Measurements from ENCODE around the gene UFC1.
A peak's percentile ranks its signal among the peaks of the same experiment; 100 is the strongest.

The UFC1 gene

DNA sequence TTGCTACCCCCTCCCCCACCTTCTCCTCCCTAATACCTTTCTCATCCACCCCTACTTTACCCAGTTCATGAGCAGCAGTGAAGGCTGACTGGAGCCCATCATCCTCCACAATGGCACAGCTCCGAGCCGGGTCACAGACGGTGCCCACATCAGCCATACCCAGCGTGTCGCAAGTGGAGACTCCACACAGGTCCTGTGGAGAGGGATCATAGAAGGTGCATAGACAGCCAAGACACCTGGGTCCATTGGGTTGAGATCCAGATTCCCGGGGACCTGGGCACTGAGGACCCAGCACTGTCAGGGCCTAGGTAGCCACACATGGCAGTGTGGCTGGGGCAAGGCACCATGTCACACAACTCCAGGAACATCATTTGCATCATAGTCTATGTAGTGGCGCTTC is 42.3 kb downstream of the UFC1 start:
- DNase-seq: no peak

DNA sequence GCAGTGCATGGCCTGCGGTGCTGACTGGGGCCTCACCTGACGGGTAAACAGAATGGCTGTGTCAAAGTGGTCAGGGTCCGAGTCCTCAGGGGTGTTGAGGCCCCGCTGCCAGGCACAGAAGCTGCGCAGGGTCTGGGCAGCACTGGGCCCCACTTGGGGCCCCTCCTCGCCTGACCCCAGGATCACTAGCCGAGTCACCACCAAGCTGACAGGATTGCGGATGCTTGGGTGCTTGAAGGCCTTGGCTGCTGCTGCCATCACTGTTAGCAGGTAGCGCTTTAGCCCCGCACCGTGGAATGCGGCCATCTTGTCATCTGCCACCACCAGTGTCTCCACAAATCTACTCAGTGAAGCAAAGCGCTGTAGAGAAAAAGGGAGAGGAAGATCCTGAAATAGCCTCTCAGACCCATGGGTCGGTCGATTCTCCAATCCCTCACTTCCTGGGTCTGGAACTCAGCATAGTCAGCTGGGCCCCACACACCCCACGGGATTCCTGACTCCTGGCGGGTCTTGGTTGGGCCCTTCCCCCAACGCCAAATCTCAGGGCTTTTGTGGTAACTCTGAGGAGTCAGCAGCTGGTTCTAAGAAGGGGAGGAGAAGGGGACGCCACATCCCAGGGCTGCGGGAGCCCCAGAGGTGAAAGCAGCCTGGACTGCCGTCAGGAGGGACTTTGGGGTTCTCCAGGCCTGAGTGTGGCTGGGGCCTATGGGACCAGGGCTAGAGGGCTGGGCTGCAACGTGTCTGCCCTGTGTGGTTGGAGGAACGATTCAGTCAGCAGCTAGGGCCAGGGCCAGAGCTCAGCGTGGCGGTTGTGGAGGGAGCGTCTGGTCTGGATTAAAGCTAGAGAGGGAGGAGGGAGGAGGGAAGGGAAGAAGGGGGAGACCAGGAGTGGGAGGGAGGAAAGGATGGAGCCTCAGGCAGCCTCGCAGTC is 43.0 kb downstream of the UFC1 start:
- DNase-seq: peak; percentile 96

DNA sequence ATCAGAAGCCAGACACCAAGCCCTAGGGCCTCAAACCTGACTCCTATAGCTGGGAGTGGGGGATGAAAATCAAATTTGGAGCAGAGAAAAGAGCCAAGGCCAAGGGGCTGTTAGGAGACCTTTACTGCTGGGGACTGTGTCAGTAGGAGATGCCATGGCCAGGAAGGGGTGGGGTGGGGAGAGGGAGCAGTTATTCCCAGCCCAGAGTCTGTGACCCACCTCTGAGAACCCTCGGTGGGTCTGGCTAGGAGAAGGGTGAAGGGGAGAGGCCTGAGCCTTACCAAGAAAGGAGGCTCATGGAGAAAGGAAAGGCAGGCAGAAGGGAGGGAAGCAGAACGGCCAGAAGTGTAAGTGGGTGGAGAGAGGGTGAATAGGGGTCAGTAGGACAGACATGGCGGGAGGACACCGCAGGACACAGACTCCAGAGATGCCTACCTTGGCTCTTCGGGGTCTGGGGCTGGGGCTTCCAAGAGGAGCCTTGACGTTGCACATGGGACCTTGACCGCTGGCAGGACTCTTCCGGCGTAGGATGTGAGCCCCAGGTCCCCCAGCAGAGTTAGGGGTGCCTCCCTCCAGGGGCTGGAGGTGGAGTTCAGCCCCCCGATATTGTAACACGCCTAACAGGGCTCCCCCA is 43.9 kb downstream of the UFC1 start:
- DNase-seq: no peak

DNA sequence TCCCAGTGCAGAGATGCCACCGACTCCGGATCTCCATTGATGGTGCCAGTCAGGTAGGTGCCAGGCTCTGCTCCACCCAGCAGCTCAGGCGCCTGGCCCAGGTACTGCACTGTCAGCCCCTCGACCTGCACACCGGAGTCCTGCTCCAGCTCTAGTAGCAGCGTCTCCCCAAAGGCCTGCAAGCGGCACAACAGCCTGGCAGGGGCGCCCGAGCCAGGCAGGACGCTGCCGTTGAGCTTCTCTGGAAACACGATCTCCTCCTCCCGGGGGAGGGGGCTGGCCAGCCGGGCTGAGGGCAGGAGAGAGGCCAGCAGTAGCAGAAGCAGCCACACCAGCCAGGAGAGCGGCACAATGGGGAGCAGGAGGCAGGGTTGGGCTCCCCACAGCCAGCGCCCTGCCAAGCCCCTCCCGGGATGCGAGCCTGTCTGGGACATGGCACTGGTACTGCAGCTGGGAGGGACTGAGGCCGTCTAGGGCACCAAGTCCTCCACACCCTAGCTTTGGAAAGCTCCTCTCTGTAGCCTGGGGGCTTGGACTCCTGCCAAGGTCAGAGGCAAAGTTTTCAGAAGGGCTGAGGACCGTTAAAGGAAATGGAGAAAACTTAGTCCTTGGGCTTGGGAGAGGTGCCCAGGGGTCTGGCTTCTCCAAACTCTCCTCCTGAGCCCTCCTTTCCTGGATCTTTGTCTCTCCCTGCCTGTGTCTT is 44.6 kb downstream of the UFC1 start:
- peak; percentile 64 for DNase-seq

DNA sequence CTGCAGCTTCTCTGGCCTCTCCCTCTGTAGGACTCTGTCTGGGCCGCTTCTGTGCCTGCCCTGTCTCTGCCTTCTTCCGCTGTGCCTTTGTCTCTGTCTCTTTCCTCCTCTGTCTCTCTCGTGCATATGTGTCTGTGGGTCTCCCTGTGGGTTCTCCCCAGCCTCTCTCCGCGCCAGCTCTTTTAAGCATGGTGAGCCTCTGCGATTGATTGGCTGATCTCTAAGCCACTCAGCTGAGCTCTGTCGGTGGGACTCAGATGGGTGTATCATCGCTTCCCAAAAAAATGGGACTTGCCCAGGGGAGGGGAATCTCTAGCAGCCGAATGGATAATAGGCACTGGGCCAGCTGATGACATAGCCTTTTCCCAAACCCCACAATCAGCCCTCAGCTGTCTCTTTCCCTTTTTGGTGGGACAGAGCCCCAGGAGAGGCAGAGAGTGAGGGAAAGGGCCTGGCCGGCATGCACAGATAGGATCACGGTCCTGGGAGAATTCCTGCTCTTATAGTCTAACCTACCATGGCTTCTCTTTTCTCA is 45.2 kb downstream of the UFC1 start, which contains the start of gene ADAMTS4:
TSS of gene ADAMTS4 (minus strand) at position 158 of the 535 bp plus-strand sequence. CDS start 427 bp downstream, outside the sequence.
- peak; percentile 77 for DNase-seq

DNA sequence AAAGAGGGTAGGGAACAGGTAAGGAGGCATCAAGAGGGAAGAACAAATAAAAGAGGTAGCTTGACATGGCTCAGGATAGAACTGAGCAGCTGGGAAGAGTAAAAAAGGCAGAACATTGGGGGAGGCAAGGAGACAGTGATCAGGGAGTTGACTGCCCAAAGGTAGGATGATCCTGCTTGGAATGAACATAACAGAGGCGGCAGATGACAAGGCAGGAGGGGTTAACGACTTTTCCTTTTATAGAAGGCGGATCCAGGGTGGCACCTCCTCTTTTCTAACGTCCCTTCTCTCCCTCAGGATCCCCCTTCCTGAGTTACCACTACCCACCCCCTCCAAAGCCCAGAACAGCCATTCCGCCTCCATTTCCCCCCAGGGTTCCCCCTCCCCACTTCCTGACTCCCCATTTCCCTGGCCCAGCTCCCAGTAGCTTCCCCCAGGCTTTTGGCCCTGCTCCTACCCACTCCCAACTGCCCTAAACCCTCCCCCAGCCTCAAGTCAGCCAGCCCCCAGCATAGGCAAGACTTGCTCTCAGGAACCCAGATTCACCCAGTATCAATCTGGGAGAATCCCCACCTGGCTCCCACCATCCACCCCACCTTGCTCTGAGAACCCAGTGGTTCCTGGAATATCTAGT is 45.8 kb downstream of the UFC1 start:
- peak; percentile 26 for DNase-seq

DNA sequence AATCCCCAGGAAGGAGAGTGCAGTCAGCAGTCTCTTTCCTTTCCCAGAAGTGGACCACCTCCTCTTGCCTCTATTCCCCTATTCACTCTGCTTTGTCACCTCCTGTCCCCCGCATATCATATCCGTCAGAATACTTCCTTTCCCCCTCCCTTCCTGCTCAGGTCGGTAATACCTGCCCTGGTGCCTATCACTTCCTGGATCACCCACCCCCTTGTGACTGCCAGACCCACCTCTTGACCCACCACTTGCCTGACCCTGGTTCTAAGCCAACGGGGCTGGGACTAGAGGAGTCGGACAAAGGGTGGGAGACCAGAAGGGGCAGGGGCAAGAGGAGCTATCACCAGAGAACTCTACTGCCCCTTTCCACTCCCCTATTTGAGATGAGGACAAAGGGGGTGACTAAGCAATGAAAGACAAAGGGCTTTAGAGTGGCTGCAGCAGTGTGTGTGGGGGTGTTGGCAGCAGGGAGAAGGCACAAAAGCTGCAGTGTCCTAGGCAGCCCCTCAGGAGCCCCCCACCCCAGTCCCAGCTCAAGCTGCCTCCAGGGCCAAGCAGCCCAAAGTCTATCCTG is 46.7 kb downstream of the UFC1 start:
- no peak for DNase-seq

DNA sequence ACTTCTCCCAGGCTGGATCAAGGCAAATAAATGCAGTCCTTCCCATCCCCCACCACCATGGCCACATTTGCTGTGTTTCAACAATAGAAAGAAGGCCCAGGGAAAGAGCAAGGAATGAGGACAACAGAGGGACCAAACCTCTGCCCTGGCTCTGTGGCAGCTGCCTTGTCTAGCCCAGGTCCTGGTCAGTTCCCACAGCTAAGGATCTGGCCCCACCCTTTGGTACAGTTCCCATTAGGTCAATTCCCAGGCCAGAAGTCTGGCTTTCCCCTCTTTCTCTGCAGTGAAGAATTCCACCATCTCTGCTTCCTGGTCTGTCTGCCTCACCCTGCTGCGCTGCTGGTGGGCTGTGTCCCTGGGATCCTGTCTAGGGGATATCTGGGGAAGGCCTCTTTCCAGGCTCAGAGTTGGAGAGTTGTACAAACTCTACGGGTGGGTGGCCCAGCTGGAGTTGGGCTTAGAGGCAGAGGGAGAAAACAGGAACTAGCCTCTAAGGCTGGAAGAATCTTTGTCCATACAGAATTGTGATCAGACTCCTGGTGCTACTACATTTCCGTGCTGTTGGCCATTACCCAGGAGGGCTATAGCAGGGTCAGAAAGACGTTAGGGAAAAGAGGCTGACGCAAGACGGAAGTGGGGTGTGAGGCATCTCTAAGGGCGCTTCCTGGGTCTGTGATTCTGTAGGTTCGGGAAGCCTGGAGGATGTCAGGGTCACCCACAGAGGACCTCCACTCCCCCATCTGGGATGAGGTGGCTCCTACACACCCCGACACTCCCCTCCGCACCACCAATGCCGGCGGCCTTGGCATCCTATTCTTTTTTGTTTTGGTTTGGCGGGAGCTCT is 47.4 kb downstream of the UFC1 start:
- DNase-seq: peak; percentile 32

DNA sequence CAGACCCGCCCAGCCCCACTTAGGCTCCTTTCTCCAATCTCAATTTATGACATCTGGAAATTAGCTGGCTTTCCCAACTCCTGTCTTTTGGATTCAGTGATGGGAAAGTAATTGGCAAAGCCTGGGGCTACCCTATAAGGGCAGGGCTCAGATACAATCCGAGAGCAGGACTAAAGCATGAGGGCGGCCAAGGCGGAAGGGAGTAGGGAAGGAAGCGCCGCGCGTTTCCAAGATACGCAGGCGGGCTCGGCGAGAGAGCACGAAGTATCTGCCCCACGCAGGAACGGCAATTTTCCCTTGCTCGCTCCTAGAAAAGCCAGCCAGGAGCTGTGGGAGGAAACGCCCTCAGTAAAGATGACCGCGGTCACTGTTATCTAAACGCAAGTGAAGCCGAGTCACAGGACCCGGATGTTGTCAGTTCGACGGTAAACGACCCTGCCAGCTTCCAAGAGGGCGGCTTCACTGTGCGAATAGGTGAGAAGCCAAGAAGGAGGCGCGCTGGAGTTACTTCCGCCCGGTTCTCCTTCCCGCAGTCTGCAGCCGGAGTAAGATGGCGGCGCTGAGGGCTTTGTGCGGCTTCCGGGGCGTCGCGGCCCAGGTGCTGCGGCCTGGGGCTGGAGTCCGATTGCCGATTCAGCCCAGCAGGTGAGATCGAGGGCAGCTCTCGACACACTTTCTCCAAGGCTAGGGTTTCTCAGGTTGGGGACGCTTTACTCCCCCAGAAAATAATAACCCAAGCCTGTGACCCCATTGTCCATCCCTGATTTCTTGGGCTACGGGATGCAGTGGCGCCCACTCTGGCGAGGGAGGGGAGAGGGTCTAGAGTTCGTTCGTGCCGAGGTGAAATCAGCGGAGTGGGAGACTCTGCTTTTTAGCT is 48.3 kb downstream of the UFC1 start, which contains the start of gene NDUFS2:
TSS of gene NDUFS2 (plus strand) at position 532 of the 877 bp plus-strand sequence. CDS start at position 551, 19 bp downstream.
- peak; percentile 100 for DNase-seq

DNA sequence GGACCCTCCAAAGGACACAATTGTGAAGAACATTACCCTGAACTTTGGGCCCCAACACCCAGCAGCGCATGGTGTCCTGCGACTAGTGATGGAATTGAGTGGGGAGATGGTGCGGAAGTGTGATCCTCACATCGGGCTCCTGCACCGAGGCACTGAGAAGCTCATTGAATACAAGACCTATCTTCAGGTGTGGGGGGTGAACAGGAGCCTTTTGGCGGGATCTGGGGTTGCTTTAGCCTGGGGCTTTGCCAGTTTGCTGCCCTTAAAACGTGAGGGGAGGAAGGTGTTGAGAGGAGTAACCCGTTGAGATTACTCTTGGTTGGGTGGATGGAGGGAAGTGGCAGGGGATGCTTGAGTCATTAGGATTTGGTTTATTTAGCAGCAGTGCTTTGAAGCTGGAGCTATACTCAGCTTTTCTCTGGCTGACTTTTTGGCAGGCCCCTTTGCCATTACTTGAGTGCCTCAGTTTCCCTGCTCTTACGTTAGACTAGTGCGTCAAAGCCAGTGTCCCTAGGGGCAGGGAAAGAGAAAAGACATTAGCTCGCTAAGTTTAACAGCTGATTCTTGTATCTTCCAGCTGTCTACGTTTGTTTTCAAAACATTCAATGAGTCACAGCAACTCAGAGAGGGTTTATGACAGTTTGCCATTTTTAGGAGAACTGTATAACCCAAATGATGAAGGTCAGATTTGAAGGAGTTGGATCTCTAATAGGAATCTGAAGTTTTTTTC is 52.8 kb downstream of the UFC1 start:
- DNase-seq: no peak

DNA sequence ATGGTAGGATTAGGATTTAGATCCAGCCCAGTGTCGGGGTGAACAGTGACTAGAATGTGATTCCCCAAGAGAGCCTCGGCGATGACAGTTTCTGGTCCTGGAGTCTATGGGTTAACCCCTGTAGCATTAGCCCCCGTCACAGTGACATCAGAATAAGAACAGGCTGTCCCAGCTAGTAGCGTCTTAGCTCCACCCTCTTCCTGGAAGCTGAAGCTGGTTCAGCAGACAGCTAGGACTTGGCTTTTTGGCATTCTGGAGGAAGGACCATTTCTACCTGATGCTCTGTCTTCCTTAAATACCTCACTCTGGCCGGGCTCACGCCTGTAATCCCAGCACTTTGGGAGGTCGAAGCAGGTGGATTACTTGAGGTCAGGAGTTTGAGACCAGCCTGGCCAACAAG is 53.4 kb downstream of the UFC1 start:
- DNase-seq: no peak

Measured in NCI-H82 (cell line).